ENCODE data around the gene CHCHD4. TPM values are rescaled to one million over a fixed set of nuclear protein-coding genes. Genes with fewer than 3 reads are reported as not detected.

CHCHD4 gene
- total RNA-seq = 10 to 100 TPM; 14.5 to 32.9 (median 25.7) TPM

DNA sequence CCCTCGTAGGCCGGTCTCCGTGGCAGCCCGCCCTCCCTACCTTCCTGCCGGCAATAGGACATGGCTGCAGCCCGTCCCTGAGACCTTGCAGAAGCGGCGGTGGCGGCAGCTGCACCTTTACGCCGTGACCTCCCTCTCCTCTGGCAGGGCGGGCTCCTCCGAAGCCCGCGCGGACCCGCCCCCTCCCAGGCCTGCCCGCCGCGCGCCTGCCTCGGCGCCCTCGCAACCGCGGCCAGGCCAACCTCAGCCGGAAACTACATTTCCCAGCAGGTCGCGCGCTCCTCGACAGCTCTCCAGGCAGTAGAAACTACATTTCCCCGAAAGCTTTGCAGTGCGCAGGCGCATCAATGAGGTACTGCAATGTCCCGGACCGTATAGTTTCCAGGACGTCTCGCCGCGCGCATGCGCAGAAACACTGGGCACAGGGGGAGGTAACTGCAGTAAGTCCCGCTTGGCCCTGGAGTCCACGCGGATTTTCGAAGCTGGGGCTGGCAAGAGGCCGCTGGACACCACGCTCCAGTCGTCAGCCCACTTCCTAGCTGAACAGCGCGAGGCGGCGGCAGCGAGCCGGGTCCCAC, at the start of gene CHCHD4, which contains the start of gene TMEM43:
Gene CHCHD4, minus strand, starts transcription at position 256 of the 578 bp plus-strand sequence. Its CDS starts 194 bp downstream, at position 62.
Gene TMEM43, plus strand, starts transcription at position 438 of the 578 bp plus-strand sequence. CDS start 142 bp downstream, outside the sequence.
- Histone ChIP-seq H3K4me3 (peak within 1 kb of the TSS; percentile 97), H3K4me1 (peaks cover 8 to 51% (median 22%) of the 10 kb centered on the region in 3 donors), H3K27ac (peak within 1 kb of the TSS; percentile 96 to 99 (median 99)), H3K27me3 (no peaks in the 10 kb centered on the region), H3K9me3 (no peaks in the 10 kb centered on the region), H3K36me3 (peaks cover 0 to 46% of the 10 kb centered on the region in 2 donors)
- WGBS, 2 donors (ENCODE audit: low coverage in 1 of 2) = no CpG with 5 or more reads among the region's 55 CpGs
- peak; percentile 93 for ATAC-seq
- peak; percentile 75 to 81 for TF ChIP-seq POLR2A (IDR thresholded peaks at IDR 0.05)
- TF ChIP-seq POLR2AphosphoS5 (IDR thresholded peaks at IDR 0.05) = peak; percentile 92
- no peak for TF ChIP-seq CTCF (IDR thresholded peaks at IDR 0.05)
- TF ChIP-seq EP300 (IDR thresholded peaks at IDR 0.05) = no peak

DNA sequence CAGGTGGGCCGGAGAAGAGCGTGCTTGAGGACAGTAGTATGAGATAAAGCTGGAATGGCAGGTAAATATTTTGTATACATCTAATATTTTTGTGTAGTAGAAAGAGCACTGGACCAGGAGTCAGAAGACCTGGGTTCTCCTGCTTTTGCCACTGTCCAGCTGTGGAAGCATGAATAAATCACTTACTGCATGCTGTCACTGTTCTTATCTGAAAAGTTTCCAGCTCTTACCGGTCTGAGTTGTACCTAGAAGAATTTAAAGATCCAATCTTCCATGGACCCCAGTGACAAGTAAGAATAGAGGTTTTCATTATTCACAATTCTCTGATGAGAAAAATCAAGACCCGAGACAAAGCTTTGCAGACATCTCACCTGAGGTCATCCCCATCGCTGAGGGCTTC, 47.8 kb upstream of the CHCHD4 start:
- H3K4me3 ChIP-seq = no peak overlapping the region
- peaks cover 4 to 32% (median 5%) of the 10 kb centered on the region in 3 donors for H3K4me1 ChIP-seq
- H3K27ac ChIP-seq = no peak overlapping the region
- WGBS, 2 donors (ENCODE audit: low coverage in 1 of 2) = 86 to 96% methylated on average over 5 of the region's 5 CpGs
- ATAC-seq = no peak
- no peaks in the 10 kb centered on the region for H3K27me3 ChIP-seq
- H3K36me3 ChIP-seq = peaks cover 24 to 54% of the 10 kb centered on the region in 2 donors
- H3K9me3 ChIP-seq = no peaks in the 10 kb centered on the region
- no peak for TF ChIP-seq POLR2A (IDR thresholded peaks at IDR 0.05)
- no peak for TF ChIP-seq CTCF (IDR thresholded peaks at IDR 0.05)
- no peak for TF ChIP-seq EP300 (IDR thresholded peaks at IDR 0.05)
- TF ChIP-seq POLR2AphosphoS5 (IDR thresholded peaks at IDR 0.05) = no peak

GRCh38 chr3:14170531-14171159, 46.0 kb upstream of the CHCHD4 start:
- ATAC-seq = no peak
- no peak overlapping the region for H3K4me3 ChIP-seq
- peaks cover 0 to 13% (median 0%) of the 10 kb centered on the region in 3 donors for H3K4me1 ChIP-seq
- no peaks in the 10 kb centered on the region for H3K9me3 ChIP-seq
- H3K27me3 ChIP-seq = no peaks in the 10 kb centered on the region
- no peak overlapping the region for H3K27ac ChIP-seq
- 50 to 56% methylated on average over 2 of the region's 2 CpGs for WGBS, 2 donors (ENCODE audit: low coverage in 1 of 2)
- no peak for TF ChIP-seq CTCF (IDR thresholded peaks at IDR 0.05)
- no peak for TF ChIP-seq POLR2AphosphoS5 (IDR thresholded peaks at IDR 0.05)
- no peak for TF ChIP-seq EP300 (IDR thresholded peaks at IDR 0.05)
- TF ChIP-seq POLR2A (IDR thresholded peaks at IDR 0.05) = no peak
- H3K36me3 ChIP-seq = peaks cover 24 to 73% of the 10 kb centered on the region in 2 donors

DNA sequence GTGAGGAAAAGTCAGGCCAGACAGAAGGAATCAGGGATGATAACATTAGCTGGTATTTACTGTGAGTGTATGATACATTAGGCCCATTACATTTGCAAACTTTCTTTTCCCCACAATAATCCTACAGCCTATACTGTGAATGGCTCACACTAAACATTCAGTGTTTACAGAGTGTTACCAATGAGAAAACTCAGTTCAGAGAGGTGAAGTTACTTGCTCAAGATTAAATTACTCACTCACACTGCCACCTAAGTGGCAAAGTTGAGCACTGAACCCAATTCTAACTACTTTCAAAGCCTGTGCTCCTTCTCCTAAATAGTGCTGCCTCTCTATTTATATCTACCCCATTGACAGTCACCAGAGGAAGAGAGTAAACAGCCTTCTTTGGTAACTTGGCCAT, 45.2 kb upstream of the CHCHD4 start:
- Histone ChIP-seq H3K4me1 (peaks cover 0 to 8% (median 0%) of the 10 kb centered on the region in 3 donors), H3K27ac (no peak overlapping the region), H3K27me3 (no peaks in the 10 kb centered on the region), H3K36me3 (peaks cover 24 to 81% of the 10 kb centered on the region in 2 donors), H3K9me3 (no peaks in the 10 kb centered on the region), H3K4me3 (no peak overlapping the region)
- TF ChIP-seq POLR2A (IDR thresholded peaks at IDR 0.05) = no peak
- ATAC-seq = no peak

GRCh38 chr3:14169435-14169834, 44.8 kb upstream of the CHCHD4 start:
- no peak overlapping the region for H3K27ac ChIP-seq
- no peak overlapping the region for H3K4me3 ChIP-seq
- H3K36me3 ChIP-seq = peaks cover 26 to 85% of the 10 kb centered on the region in 2 donors
- ATAC-seq = no peak
- no peaks in the 10 kb centered on the region for H3K27me3 ChIP-seq
- H3K4me1 ChIP-seq = peaks cover 0 to 4% (median 0%) of the 10 kb centered on the region in 3 donors
- TF ChIP-seq EP300 (IDR thresholded peaks at IDR 0.05) (no peak), POLR2AphosphoS5 (IDR thresholded peaks at IDR 0.05) (no peak), CTCF (IDR thresholded peaks at IDR 0.05) (no peak), POLR2A (IDR thresholded peaks at IDR 0.05) (no peak)
- H3K9me3 ChIP-seq = no peaks in the 10 kb centered on the region
- WGBS, 2 donors (ENCODE audit: low coverage in 1 of 2) = 91 to 96% methylated on average over 2 of the region's 2 CpGs
